ENCODE measurements around the gene SLC4A5.

- TF ChIP-seq POLR2A (IDR thresholded peaks at IDR 0.05): no peak
- TF ChIP-seq CTCF (IDR thresholded peaks at IDR 0.05): no peak
Observed at GRCh38 chr2:74385396-74385795, 42.2 kb upstream of the SLC4A5 start.

Data from upper lobe of left lung (tissue), 4 donors.